MV-4-11 (cell line): ENCODE data around the gene SH3BP5.

Experiments
- DNase-seq: peaks from one replicate; lab custom pipeline; 2025; lab: John Stamatoyannopoulos, UW

Gene SH3BP5

DNA sequence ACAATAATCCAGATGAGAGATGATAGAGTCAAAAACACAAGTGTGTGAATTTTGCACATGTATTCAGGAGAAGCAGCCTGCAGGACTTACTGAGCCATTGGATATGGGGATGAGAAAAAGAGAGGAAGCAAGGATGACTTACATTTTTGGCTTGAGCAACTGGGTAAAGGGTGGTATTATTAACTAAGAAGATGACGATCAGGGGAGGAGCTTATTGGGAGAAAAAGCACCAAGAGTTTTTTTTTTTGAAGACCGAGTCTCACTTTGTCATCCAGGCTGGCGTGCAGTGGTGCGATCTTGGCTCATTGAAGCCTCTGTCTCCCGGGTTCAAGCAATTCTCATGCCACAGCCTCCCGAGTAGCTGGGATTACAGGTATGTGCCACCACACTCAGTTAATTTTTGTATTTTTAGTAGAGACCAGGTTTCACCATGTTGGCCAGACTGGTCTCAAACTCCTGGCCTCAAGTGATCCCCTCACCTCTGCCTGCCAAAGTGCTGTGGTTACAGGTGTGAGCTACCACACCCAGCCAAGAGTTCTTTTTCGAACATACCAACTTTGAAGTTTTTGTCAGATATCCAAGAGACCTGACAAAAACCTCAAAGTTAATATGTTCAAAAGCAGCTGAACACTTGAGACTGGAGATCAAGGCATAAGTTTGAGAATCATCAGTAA lies 14.8 kb upstream of the SH3BP5 start:
- DNase-seq: no peak

DNA sequence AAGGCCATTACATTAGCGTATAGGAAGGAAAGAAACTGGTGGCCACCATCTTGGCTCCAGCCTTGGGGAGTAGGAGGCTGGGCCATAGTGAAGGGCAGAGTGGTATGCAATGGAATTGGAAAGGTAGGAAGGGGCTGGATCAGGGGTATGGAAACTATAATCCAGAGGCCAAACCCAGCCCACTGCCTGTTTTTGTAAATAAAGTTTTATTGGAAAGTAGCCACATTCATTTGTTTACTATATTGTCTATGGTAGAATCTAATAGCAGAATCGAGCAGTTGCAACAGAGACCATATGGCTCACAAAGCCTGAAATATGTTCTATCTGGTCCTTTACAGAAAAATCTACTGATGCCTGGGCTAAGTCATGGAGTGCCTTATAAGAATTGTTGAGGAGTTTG lies 14.1 kb upstream of the SH3BP5 start:
- no peak for DNase-seq

DNA sequence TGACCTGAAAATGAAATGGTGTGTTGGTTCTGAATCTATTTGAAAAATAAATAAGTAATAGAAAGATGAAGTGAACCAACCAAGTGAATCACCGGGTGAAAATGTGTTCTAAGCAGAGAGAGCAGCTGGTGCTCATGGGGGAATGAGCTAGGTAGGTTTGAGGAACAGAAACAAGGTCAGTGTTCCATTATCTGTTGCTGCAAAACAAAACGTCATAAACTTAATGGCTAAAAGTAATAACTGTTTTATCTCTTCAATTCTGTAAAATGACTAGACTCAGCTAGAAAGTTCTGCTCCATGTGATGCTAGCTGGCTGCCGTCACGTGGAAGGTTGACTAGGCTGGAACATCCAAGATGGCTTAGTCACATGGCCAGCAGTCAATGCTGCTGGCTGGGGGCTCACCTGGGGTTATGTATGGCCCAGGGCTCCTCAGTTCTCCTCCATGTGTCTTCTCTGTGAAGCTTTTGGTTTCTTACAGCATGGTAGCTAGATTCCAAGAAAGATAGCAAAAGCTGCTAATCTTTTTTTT lies 13.3 kb upstream of the SH3BP5 start:
- DNase-seq: peak; percentile 79

DNA sequence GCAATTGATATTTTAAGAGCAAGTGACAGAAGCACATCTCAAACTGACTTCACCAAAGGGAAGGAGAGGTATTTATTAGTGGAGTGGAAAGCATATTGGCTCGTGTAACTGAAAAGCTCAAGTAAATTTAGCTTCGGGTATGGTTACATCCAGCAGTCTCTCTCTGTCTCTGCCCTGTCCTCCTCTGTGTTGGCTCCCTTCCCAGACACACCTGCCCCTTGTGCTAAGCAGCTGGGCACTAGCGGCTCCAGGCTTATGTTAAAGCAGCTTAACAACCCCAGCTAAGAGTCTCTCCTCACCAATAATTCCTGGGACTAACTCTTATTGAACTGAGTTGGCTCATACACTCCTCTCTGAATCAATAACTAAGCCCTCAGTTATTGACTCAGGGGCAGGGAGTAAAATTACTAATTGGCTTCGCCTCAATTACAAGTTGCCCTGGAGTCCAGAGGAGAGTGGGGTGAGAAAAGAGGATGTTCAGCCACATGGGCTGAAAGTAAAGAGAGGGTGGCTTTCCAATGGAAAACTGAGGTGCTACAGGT lies 12.8 kb upstream of the SH3BP5 start:
- DNase-seq: no peak

DNA sequence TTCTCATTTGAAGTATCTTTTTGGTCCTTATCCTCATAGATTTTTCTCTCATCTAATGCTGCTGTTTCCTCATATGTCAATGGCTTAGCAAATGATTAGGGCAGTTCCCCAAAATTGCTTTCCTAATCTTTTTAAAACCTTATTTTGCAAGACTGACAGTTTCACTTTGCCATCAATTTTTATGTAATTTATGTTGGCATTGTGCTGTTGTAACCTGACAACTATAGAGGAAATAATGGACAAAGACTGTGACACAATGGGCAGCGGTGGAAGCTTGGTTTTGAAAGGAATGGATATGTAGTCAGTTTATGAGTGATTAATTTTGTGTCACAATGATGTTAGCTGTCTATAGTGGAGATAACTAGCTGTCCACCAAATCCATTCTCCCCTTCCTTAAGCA lies 10.6 kb upstream of the SH3BP5 start:
- DNase-seq: peak; percentile 91

DNA sequence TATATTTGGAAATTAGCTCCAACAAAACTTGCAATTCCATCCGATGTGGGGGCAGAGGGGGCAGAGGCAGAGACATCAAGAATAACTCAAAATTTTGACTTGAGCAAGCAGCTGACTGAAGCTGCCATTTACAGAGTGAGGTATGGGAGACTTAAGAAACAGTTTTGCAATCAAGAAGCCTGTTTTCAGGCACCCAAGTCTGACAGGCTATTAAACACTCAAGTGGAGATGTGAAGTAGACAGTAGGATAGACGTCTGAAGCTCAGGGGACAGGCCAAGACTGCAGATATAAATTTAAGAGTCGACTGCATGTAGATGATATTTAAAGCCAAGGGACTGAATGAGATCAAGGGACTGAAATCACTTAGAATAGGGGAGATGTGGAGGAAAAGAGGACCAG lies 9.9 kb upstream of the SH3BP5 start:
- peak; percentile 45 for DNase-seq

DNA sequence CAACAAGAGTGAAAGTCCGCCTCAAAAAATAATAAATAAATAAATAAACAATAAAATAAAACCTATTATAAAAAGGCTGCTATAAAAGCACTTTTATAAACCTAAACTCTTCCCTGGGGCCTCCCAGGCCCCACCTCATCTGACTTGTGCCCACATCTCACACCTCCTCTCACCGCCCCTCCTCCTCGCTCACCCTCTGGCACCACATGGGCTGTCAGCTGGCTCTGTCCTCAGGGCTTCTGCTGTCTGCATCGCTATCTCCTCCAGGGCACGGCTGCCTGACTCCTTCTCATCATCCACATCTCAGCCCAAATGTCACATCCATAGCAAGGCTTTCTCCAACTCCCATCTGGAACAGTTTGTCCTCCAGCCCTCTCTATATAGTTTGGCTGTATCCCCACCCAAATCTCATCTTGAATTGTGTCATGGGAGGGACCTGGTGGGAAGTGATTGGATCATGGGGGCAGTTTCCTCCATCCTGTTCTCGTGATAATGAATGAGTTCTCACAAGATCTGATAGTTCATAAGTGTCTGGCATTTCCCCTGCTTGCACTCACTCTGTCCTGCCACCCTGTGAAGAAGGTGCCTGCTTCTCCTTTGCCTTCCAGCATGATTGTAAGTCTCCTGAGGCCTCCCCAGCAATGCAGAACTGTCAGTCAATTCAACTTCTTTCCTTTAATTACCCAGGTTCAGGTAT lies 8.8 kb upstream of the SH3BP5 start:
- DNase-seq: no peak

DNA sequence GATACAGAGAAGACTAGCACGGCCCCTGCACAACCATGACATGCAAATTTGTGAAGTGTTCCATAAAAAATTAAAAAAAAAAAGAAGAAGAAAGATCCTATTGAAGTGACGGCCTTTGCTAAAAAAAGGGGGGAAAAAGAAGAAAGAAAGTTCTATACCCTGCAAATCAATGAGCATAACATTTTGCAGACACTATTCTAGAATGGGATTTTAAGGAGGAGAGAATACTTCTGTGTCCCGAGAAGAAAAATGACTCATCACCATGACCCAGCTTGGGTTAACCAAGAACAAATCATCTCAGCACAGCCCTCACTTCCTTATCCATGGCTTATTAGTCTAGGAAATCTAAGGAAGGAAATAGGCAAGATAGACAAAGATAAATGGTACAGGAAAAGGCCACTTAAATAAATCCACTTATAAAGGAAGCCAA lies 7.4 kb upstream of the SH3BP5 start:
- DNase-seq: peak; percentile 64

DNA sequence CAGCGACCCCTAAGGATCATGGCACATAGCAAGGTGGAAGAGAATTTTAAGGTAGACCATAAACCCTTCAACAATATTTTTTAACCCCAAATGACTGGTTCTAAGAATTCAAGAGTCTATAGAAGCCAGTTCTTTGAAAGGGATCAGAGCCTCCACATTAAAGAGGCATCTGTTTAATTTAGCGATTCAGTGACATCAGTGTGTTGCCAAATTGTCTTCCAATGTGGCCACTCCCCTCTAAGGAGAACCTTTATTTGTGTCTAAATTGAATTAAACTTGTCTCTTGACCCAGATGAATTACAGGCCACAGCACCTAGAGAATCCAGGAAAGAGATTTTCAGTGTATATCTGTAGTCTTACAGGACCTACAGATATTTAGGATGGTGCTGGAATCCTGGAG lies 6.6 kb upstream of the SH3BP5 start:
- no peak for DNase-seq

DNA sequence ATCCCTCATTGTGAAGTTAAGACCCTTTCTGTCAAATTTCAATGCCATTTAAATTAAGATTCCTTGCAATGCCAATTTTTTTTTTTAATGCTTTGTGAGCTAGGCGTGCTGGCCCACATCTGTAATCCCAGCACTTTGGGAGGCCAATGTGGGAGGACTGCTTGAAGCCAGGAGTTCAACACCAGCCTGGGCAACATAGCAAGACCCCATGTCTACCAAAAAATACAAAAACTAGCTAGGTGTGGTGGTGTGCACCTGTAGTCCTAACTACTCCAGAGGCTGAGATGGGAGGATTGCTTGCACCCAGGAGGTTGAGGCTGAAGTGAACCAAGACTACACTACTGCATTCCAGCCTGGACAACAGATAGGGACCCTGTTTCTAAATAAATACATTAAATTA lies 5.6 kb upstream of the SH3BP5 start:
- no peak for DNase-seq

DNA sequence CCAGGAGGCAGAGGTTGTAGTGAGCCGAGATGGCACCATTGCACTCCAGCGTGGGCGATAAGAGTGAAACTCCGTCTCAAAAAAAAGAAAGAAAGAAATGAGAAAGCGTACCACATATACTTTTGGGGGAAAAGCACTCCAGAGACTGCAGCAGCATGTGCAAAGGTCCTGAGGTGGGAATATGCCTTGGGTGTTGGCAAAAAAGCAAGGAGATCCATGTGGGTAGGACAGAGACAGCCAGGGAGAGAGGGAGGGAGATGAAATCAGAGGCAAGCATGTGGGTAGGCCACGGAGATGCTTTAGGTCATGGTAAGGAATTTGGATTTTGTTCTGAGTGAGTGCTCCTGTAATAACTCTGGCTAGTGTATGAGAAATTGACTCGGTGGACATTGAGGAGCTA lies 3.7 kb upstream of the SH3BP5 start:
- no peak for DNase-seq

DNA sequence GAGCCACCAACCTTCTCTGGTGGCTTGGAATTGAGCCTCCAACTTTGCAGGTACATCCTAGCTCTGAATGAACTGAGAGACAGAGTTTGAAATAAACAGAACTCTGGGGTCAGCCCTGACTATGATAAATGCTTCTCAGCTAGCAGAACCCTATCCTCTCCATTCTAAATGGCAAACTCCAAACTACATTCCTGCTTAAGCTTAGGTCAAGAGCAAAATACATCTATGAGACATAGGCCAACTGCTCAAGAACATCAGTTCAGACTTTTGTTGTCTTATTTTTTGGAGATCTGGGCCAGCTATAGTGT lies 1.5 kb upstream of the SH3BP5 start:
- DNase-seq: no peak

DNA sequence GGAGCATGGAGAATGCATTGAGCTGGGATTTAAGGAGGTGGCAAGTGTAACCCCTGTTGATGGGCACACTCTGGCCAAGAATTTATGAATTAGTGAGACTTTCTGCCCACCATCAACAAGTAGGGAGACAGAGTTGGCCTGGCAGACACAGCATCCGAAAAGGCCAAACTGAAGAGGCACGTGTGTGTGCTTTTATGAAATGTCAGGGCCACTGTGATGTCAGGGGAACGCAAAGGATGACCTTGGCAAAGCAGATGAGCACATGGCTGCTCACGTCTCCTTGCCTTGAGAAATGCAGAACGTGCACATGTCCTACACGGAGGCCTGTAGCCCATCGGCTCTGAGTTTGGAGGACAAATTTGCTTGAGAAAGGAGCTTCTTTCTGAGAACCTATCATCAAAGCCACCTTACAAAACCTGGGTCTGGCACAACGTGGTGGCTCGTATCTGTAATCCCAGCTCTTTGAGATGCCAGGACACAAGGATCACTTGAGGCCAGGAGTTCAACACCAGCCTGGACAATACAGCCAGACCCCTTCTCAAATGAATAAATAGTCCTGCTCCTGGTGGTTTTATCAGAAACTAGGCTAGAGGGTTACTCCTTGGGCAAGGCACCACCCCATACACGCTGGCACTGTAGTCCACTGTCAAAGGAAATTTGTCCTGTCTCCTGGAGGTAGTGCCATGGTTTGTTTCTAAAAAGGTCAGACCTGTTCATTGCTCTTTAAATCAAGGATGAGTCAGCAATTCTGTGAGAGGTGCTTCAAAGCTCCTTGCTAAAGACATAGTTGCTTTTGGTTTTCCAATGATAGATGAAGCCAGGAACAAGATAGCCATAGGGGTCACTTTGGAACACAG lies 941 bp upstream of the SH3BP5 start:
- DNase-seq: no peak

DNA sequence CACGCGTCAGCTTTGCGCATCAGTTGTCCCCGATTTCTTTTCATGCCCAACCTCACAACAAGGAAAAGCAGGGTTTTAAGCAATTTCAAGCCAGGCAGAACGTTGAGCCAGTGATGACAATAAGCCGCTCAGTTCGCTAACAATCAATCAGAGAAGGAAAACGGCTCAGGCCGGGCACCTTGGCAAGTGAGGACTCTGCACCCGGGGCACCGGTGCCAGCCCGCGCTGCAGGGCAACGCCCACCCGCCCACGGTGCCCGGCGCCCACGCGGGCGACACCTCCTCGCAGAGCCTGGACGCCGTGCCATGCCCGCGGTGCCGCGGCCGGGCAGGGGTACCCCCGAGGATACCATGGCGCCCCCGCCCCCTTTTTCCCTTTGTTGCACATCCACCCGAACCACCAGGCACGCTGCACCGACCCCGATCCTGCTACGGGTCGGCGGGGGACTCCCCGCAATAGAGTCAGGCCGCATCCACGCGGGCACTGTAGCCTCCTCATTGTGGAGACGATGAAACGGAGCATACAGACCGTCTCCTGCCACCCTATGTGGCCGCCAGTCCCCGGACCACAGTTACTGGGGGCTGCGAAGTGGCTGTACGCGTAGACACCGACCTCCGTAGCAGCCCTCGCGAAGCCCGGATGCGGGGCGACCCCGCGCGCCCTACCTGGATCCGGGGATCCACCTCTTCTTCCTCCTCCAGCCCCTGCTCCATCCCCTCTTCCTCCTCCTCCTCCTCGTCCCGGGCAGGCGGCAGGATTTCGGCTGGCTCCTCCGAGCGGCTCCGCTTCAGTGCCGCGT lies 581 bp downstream of the SH3BP5 start:
- DNase-seq: no peak

DNA sequence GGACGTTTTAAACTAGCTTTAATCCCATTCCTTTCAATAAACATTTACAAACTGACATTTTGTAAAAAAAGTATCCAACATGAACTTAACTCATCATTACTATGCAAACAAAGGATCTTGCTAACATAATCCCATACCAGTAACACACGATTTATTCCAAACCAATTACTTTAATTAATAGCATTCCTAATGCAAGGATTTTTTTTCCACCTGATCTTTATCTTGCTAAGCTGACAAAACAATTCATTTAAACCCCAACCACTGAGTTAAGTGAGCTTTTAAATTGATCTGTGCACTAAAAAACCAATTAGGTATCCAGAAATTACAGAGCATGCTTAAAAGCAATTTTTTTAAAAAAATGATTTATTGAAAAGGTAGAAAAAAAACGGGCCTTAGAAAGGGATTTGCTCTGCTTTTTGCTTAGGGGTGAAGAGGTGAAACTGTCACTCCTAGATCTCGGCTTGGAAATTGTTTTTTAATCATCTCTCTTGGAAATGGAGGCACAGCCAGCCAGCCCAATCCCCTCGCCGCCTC lies 1.2 kb downstream of the SH3BP5 start:
- DNase-seq: no peak

DNA sequence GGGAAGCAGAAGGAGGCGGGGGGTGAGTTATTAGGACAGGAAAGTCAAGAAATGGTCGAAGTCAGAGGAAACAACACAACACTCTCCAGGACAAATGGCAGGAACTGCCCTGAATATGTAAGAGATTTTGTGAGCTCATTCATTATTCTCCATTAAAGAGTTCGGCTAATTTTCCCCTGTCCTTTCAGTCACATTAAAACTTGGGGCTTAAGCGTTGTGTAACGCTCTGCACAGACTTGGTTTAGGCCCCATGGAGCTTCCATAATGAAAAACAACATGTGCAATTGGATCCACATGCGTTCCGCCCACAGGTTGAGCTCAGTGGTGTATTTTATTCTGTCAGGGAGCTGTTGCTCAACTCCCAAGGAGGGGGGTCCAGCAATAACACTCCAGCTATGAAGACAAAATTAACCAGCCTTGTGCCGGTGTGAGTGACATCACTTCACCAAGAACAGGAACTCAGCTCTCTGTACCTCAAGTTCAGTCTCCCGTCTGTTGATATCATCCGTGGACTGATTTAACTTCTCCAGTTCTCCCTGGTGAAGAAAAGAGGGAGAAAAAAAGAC lies 2.3 kb downstream of the SH3BP5 start:
- peak; percentile 85 for DNase-seq

DNA sequence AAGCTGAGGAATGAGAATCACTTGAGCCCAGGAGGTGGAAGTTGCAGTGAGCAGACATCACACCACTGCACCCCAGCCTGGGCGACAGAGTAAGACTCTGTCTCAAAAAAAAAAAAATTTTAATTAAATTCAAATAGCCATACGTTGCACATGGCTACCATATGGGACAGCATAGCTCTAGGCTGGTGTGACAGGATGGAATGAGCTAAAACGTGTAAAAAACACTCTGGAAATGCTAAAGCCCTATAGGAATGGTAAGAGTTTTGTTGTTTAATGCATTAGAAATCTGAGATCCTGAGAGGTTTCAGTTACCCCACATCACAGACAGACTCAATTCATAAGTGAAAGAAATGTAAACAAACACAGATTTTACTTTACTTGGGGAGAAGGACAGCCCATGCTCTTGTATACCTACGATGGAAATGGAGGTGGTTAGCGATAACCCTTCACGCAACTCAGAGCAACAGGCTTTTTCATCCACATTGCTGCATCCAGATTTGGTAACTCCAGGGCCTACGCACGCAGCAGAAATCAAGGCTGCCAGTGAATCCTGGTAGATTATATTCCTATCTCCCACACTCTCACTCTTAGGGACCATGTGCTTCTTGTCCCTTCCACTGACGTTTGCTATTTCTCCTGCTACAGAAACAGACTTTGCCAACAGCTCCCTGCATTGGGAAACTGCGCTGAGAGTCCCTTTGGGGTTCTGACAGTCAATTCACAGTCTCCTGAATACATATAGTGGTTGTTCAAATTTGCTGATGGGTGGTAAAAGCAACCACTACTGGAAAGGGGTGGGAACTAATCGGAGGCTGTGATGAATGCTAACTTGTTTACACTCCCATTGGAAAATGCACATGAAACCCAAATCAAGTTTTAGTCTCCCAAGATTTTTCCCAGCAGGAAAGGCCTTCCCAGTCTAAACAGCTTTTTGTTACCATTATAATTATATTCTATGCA lies 3.1 kb downstream of the SH3BP5 start:
- no peak for DNase-seq

DNA sequence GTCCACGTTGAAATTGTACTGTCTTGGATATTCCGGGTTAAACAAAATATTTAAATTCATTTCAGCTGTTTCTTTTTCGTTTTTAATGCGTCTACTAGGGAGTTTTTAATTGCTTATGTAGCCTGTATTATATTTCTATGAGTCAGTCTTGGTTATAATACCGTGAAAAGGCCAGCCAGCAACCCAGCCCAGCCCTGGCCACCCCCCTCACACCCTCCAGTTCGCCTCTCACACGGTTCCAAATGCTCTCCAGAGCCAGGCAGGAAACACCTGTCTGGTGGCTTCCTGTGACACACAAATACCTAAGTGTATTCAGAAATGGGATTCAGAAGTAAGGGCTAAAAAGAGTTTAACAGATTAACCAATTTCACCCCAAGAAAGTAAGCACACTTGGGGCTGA lies 4.4 kb downstream of the SH3BP5 start:
- no peak for DNase-seq

DNA sequence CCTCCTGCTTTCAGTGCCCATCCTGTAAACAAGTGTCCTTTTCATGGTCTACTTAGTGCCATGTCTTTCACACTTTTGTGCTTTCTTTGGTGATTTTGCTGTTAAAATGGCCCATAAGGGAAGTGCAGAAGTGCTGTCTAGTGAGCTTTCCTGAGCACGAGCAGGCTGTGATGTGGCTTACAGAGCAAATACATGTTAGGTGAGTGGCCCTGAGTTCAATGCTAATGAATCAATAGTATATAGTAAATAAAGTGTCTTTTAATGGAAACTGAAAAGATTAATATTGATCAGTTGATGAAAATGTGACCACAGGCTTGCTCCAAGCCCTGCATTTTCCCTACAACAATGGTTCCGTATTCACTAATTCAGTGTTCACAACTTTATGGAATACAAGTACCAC lies 5.7 kb downstream of the SH3BP5 start:
- no peak for DNase-seq

DNA sequence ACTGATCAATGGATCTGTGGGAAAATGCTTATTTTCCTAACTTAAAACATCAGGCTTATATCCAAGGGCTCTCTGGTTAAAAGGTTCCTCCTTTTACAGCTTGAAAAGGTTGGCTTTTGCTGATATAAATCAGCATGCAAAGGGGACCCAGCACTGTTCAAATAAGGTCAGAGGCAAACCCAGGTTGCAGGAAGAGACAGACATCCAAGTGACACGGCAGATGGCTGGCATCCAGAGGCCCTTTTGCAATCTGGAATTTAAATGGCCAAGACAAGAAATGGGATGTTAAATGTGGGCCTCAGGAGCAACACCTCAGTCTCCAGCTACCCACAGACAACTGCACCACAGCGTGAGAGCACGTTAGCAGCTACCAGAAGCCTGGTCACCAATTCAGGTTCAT lies 6.3 kb downstream of the SH3BP5 start:
- DNase-seq: no peak
